ENCODE data around the gene EZH2. TPM values are rescaled to one million over a fixed set of nuclear protein-coding genes. Genes with fewer than 3 reads are reported as not detected.

EZH2 gene
- total and polyA plus RNA-seq, 2 donors (not counting 3 experiments of a cell fraction or from before 2014, with no cell fraction given): 16.9 to 33.4 TPM

DNA sequence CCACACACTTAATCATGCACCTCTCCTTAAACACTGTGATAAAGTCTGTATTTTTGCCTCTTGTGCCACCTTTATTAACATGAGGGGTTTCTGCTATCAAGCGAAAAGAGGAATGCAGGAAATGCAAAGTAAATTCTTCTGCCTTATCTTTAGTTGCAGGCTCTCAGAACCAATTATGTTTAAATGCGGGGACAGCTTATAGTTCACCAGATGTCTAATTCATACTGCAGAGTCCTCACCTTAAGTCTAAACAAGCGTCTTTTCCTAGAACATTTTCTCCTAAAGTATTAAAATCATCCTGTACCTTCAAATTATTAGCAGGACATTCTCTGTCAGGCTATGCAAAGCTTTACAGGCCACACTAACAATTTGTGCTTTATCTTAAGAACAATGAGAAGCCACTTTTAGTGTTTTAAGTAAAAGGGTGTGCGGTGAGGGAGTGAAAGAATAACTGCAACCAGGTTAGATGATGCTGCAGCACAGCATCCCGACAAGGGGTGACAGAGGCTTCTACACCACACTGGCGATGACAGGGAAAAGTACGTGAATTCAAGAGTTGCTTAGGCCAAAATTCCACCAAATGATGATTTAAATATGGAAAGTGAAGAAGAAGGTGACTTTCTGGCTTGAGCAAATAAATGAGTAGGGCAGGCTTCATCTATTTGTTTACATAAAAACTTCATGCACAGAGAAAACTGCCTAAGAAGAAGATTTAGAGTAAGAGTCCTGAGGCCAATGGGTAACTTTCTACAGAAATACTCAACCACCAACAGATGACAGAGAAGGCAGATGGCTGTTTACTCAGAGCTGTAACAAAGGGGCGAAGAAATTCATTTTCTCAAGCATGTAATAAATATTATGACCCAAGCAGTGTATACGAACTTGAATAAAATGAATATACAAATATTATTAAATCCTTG lies 36.0 kb downstream of the EZH2 start:
- intact Hi-C loops (cut with micrococcal nuclease): loop anchor here (1.0 to 2.0 kb wide), 2 partner anchors 8 to 37 kb away; partner anchors contain the start of gene EZH2

More for the DNA sequence above, 36.0 kb downstream of the EZH2 start:
- no TSS peak for BruUV-seq (replicated peaks)
- H3K9me1 ChIP-seq (replicated peaks; ENCODE audit: control insufficient read depth, extremely low read depth, insufficient read depth, low read length): peaks cover 2% of the 10 kb centered on the region
- ChIA-PET CTCF (interaction anchor here (1.1 to 3.6 kb wide), 3 partner anchors 8 to 25 kb away, joined by 3 to 27 read pairs (median 3); no protein-coding TSS in a partner anchor), POLR2A (no interaction called here)
- peak; percentile 64 for DNase-seq (ENCODE audit: low read depth, low spot score)
- no peak overlapping the region for H2AFZ ChIP-seq (ENCODE audit: low read depth, low read length)
- H3K4me1 ChIP-seq (ENCODE audit: control insufficient read depth, extremely low read depth, insufficient read depth, low read length): peaks cover 37% of the 10 kb centered on the region
- no peaks in the 10 kb centered on the region for H4K20me1 ChIP-seq (replicated peaks; ENCODE audit: control insufficient read depth, extremely low read depth, insufficient read depth, low read length)
- H3K36me3 ChIP-seq (ENCODE audit: control insufficient read depth in 2 of 2, extremely low read depth in 1 of 2, insufficient read depth in 2 of 2, low read length in 2 of 2): no peaks in the 10 kb centered on the region
- H3K9ac ChIP-seq (replicated peaks; ENCODE audit: extremely low read depth, insufficient read depth, low read length): no peak overlapping the region
- peak overlapping the region; percentile 6 for H3K27ac ChIP-seq (ENCODE audit: insufficient read depth, low read depth, low read length)
- no peaks in the 10 kb centered on the region for H3K9me3 ChIP-seq (replicated peaks; ENCODE audit: control insufficient read depth, insufficient read depth, low read length)
- no peak for FAIRE-seq
- no peaks in the 10 kb centered on the region for H3K27me3 ChIP-seq (ENCODE audit: control insufficient read depth in 2 of 2, insufficient read depth in 2 of 2, low read length in 2 of 2)
- TF ChIP-seq EZH2 (IDR thresholded peaks at IDR 0.05; ENCODE audit: borderline replicate concordance, low read depth, low read length, severe bottlenecking): no peak
- TF ChIP-seq JUN (IDR thresholded peaks at IDR 0.05; ENCODE audit: borderline replicate concordance, insufficient read depth, insufficient read length, low read depth): no peak
- TF ChIP-seq GATA2 (IDR thresholded peaks at IDR 0.05; ENCODE audit: insufficient read depth, insufficient read length, low read depth, low read length): no peak
- TF ChIP-seq FOS (IDR thresholded peaks at IDR 0.05; ENCODE audit: borderline replicate concordance, insufficient read depth, low read length): no peak
- TF ChIP-seq, protein P1, sequence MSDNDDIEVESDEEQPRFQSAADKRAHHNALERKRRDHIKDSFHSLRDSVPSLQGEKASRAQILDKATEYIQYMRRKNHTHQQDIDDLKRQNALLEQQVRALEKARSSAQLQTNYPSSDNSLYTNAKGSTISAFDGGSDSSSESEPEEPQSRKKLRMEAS (IDR thresholded peaks at IDR 0.05; ENCODE audit: insufficient read depth, insufficient read length): no peak
- no peak for TF ChIP-seq POLR2A (IDR thresholded peaks at IDR 0.05; ENCODE audit: low read depth, low read length)
- TF ChIP-seq MYC (IDR thresholded peaks at IDR 0.05; ENCODE audit: low read depth, low read length): no peak
- TF ChIP-seq POLR2AphosphoS5 (IDR thresholded peaks at IDR 0.05; ENCODE audit: insufficient read depth, low read depth, low read length): no peak
- TF ChIP-seq CTCF (IDR thresholded peaks at IDR 0.05; ENCODE audit: extremely low read depth in 1 of 2, insufficient read depth in 1 of 2, low read depth in 1 of 2, low read length in 2 of 2): no peak
- dilution Hi-C loops (cut with MboI; ENCODE audit: extremely low pct_ligation_motif_present, low sequenced_read_pairs): no loop called here
- H3K79me2 ChIP-seq (ENCODE audit: control insufficient read depth, insufficient read depth, low read length): peaks cover 84% of the 10 kb centered on the region
- peak overlapping the region; percentile 53 for H3K4me2 ChIP-seq (ENCODE audit: insufficient read depth, low read length)
- H3K4me3 ChIP-seq (replicated peaks in 1 of 3; ENCODE audit: insufficient read depth in 1 of 3, low read depth in 1 of 3, low read length in 3 of 3): no peak overlapping the region
